Parathyroid adenoma (tissue), 2 donors: ENCODE results near the gene SNUPN.
"Not testable (repeated sequence)": the region's sequence is repeated elsewhere in the genome, so short reads cannot be mapped to it uniquely, and the experiment has no call there.

Experiments
- H2AFZ ChIP-seq: fragments of 300-600 bp; sonication (generic); one replicate; pipeline ENCODE4 v1.7.0; 2017; ENCODE audit warnings: antibody characterized with exemption, mild to moderate bottlenecking
- H3K27ac ChIP-seq: fragments of 300-600 bp; sonication (generic); one replicate; pipeline ENCODE4 v1.7.0; 2017
- H3K27me3 ChIP-seq: fragments of 300-600 bp; sonication (generic); one replicate; pipeline ENCODE4 v1.7.0; 2017; ENCODE audit warnings: low read length; ENCODE audit not compliant: control insufficient read depth, insufficient read depth
- H3K36me3 ChIP-seq: fragments of 300-600 bp; sonication (generic); one replicate; pipeline ENCODE4 v1.7.0; 2017; ENCODE audit warnings: low read length; ENCODE audit not compliant: control insufficient read depth, insufficient read depth
- H3K4me1 ChIP-seq: fragments of 300-600 bp; sonication (generic); one replicate; pipeline ENCODE4 v1.7.0; 2017; ENCODE audit warnings: control low read depth
- H3K4me2 ChIP-seq: fragments of 300-600 bp; sonication (generic); one replicate; pipeline ENCODE4 v1.7.0; 2017; ENCODE audit warnings: low read length
- H3K4me3 ChIP-seq: fragments of 300-600 bp; sonication (generic); one replicate; pipeline ENCODE4 v1.7.0; 2017; ENCODE audit warnings: low read depth, low read length
- H3K79me2 ChIP-seq: fragments of 300-600 bp; sonication (generic); one replicate; pipeline ENCODE4 v1.7.0; 2017; ENCODE audit warnings: control low read depth
- H3K9ac ChIP-seq: fragments of 300-600 bp; sonication (generic); one replicate; pipeline ENCODE4 v1.7.0; 2017; ENCODE audit warnings: mild to moderate bottlenecking
- H3K9me3 ChIP-seq: fragments of 300-600 bp; sonication (generic); one replicate; pipeline ENCODE4 v1.7.0; 2017; ENCODE audit warnings: low read length; ENCODE audit not compliant: control insufficient read depth
- TF ChIP-seq, protein P1 (sequence below): fragments of 300-600 bp; sonication (generic); IDR thresholded peaks from one replicate; pipeline ENCODE4 v1.7.0; 2017; ENCODE audit warnings: antibody characterized with exemption, mild to moderate bottlenecking
- donor health status: primary hyperparathyroidism.

SNUPN gene

DNA sequence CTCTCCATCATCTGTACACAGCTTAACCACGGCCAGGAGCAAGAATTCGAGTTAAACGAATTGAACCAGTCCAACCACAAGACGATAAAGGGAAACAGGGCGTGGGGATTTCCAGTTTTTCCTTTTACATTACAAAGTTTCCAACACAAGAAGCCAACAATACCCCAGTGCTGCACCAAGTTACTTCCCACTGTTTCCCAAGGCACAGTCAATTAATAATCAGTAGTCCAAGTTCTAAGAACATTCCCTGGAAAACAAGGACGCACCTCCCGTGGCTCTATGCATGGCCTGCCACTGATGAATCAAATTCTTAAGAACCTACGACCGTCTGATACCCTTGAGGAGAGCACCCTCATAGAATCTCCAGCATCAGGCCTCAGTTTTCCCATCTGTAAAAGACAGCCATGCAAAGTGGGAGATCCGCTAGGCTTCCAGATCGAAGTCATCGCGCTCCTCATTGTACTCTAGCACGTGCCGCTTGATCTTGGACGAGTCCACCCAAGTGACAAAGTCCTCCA is 13.7 kb upstream of the SNUPN start:
- H3K4me3 ChIP-seq = peak overlapping the region; percentile 85
- no peaks in the 10 kb centered on the region for H3K27me3 ChIP-seq
- peak overlapping the region; percentile 96 for H3K4me2 ChIP-seq
- no peaks in the 10 kb centered on the region for H3K9me3 ChIP-seq
- H3K36me3 ChIP-seq = no peaks in the 10 kb centered on the region
- H3K9ac ChIP-seq = peak overlapping the region; percentile 28
- peaks cover 3% of the 10 kb centered on the region for H3K4me1 ChIP-seq
- H2AFZ ChIP-seq = peak overlapping the region; percentile 94
- H3K27ac ChIP-seq = peak overlapping the region; percentile 91
- TF ChIP-seq, protein P1, sequence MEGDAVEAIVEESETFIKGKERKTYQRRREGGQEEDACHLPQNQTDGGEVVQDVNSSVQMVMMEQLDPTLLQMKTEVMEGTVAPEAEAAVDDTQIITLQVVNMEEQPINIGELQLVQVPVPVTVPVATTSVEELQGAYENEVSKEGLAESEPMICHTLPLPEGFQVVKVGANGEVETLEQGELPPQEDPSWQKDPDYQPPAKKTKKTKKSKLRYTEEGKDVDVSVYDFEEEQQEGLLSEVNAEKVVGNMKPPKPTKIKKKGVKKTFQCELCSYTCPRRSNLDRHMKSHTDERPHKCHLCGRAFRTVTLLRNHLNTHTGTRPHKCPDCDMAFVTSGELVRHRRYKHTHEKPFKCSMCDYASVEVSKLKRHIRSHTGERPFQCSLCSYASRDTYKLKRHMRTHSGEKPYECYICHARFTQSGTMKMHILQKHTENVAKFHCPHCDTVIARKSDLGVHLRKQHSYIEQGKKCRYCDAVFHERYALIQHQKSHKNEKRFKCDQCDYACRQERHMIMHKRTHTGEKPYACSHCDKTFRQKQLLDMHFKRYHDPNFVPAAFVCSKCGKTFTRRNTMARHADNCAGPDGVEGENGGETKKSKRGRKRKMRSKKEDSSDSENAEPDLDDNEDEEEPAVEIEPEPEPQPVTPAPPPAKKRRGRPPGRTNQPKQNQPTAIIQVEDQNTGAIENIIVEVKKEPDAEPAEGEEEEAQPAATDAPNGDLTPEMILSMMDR = no peak
- H3K79me2 ChIP-seq = no peaks in the 10 kb centered on the region

DNA sequence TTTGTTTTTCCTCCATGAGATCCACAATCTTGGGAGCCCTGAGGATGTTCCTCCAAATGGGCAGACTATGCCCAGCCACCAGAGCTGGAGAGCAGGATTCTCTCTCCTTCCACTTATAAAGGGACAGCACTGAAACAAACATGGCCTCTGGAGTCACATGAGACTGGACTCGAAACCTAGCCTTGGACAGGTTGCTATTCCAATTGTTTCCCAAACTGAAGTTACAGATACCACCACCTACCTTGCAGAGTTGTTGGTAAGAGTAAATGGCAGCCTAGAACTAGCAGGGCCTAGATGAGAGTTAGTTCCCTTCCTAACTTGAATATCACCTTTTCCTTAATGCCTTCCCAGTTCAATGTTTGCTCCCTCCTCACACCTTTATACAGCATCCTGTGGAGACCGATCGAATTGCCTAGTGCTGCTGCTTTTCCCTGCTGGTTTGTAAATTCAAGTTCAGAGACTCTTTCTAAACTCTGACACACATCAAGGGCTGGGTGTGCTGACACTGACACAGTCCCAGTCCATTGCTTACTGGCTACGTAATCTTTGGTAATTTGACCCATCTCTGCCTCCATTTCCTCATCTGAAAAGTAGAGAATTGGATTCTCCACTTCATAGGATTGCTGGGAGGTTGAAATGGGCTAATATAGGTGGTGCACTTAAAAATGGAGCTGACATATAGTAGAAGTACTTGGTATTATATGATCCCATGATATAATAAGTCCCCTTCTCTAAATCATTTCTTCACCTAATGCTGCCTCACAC is 11.9 kb upstream of the SNUPN start:
- H3K4me2 ChIP-seq = peak overlapping the region; percentile 11
- H3K27me3 ChIP-seq = no peaks in the 10 kb centered on the region
- H3K4me1 ChIP-seq = peaks cover 3% of the 10 kb centered on the region
- H3K9me3 ChIP-seq = no peaks in the 10 kb centered on the region
- H3K9ac ChIP-seq = no peak overlapping the region
- peak overlapping the region; percentile 91 for H3K27ac ChIP-seq
- H3K79me2 ChIP-seq = no peaks in the 10 kb centered on the region
- peak overlapping the region; percentile 9 for H3K4me3 ChIP-seq
- H3K36me3 ChIP-seq = no peaks in the 10 kb centered on the region
- TF ChIP-seq, protein P1 = no peak
- no peak overlapping the region for H2AFZ ChIP-seq

DNA sequence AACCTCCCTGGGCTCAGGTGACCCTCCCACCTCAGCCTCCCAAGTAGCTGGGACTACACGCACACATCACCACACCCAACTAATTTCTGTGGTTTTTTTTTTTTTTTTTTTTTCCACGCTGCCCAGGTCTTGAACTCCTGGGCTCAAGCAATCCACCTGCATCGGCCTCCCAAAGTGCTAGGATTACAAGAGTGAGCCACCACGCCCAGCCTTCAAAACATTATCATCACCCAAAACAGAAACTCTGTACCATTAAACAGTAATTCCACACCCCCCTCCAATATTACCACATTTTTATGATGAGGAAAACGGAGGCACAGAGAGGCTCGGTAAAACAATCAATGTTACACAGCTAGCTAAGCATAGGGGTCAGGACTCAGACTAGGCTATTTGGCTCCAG is 10.5 kb upstream of the SNUPN start:
- no peaks in the 10 kb centered on the region for H3K79me2 ChIP-seq
- TF ChIP-seq, protein P1 = no peak
- no peak overlapping the region for H3K4me3 ChIP-seq

DNA sequence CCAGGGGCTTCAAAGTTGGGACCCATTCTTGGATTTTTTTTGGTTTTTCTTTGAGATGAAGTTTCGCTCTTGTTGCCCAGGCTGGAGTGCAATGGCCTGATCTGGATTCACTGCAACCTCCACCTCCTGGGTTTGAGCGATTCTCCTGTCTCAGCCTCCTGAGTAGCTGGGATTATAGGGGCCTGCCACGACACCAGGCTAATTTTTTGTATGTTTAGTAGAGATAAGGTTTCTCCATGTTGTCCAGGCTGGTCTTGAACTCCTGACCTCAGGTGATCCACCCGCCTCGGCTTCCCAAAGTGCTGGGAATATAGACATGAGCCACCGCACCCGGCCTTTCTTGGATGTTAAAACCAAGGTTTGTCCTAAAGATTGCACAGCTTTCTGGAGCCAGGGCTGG is 8.4 kb upstream of the SNUPN start:
- H3K9ac ChIP-seq, H3K27ac ChIP-seq, H3K4me1 ChIP-seq, H3K79me2 ChIP-seq, H3K4me3 ChIP-seq, H3K36me3 ChIP-seq, H3K9me3 ChIP-seq, H2AFZ ChIP-seq, H3K27me3 ChIP-seq, H3K4me2 ChIP-seq: not testable (repeated sequence)

More for the DNA sequence above, 10.5 kb upstream of the SNUPN start:
- Histone ChIP-seq H3K4me2 (no peak overlapping the region), H3K36me3 (no peaks in the 10 kb centered on the region), H3K9ac (no peak overlapping the region), H3K27ac (no peak overlapping the region), H3K4me1 (peaks cover 3% of the 10 kb centered on the region), H2AFZ (no peak overlapping the region), H3K9me3 (no peaks in the 10 kb centered on the region), H3K27me3 (no peaks in the 10 kb centered on the region)

DNA sequence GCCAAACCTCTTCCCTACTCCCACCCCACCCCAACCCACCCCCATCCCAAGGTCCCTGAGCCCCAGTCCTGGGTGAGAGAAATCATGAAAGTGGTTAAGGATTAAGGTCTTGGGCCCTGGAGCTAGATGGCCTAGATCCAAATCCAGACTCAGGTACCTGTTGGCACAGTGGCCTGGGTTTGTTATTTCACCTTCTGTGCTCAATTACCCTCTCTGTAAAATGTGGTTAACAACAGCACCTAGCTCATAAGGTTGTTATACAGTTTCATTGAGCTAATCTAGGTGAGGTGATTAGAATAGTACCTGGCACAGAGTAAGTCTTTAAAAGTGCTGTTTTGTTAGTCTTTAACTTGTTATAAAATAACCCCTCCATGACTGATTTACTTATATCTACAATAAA is 6.4 kb upstream of the SNUPN start:
- Histone ChIP-seq H3K4me2 (no peak overlapping the region), H3K79me2 (no peaks in the 10 kb centered on the region), H3K4me1 (no peaks in the 10 kb centered on the region), H3K27ac (no peak overlapping the region), H3K9me3 (no peaks in the 10 kb centered on the region), H3K36me3 (no peaks in the 10 kb centered on the region), H3K4me3 (no peak overlapping the region), H3K27me3 (no peaks in the 10 kb centered on the region), H2AFZ (no peak overlapping the region), H3K9ac (no peak overlapping the region)
- TF ChIP-seq, protein P1 = no peak
